ENCODE data around the gene NAT14.

DNA sequence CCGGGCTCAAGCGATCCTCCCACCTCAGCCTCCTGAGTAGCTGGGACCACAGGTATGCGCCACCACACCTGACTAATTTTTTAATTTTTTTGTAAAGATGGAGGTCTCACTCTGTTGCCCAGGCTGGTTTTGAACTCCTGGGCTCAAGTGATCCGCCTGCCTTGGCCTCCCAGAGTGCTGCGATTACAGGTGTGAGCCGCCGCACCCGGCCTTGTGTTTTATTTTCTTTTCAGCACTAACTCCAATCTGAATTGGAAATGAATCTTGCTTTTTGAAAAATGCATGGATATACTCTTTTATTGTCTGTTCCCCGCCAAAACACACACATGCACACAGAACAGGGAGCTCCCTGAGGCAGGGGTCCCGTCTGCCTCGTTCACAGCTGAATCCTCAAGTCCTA lies 22.3 kb upstream of the NAT14 start:
- no peak for TF ChIP-seq POLR2A (IDR thresholded peaks at IDR 0.05; ENCODE audit: low read length)
- TF ChIP-seq, protein P1, sequence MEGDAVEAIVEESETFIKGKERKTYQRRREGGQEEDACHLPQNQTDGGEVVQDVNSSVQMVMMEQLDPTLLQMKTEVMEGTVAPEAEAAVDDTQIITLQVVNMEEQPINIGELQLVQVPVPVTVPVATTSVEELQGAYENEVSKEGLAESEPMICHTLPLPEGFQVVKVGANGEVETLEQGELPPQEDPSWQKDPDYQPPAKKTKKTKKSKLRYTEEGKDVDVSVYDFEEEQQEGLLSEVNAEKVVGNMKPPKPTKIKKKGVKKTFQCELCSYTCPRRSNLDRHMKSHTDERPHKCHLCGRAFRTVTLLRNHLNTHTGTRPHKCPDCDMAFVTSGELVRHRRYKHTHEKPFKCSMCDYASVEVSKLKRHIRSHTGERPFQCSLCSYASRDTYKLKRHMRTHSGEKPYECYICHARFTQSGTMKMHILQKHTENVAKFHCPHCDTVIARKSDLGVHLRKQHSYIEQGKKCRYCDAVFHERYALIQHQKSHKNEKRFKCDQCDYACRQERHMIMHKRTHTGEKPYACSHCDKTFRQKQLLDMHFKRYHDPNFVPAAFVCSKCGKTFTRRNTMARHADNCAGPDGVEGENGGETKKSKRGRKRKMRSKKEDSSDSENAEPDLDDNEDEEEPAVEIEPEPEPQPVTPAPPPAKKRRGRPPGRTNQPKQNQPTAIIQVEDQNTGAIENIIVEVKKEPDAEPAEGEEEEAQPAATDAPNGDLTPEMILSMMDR (IDR thresholded peaks at IDR 0.05), result no peak
- no peak for TF ChIP-seq SREBF2 (IDR thresholded peaks at IDR 0.05)
- TF ChIP-seq, protein P2, sequence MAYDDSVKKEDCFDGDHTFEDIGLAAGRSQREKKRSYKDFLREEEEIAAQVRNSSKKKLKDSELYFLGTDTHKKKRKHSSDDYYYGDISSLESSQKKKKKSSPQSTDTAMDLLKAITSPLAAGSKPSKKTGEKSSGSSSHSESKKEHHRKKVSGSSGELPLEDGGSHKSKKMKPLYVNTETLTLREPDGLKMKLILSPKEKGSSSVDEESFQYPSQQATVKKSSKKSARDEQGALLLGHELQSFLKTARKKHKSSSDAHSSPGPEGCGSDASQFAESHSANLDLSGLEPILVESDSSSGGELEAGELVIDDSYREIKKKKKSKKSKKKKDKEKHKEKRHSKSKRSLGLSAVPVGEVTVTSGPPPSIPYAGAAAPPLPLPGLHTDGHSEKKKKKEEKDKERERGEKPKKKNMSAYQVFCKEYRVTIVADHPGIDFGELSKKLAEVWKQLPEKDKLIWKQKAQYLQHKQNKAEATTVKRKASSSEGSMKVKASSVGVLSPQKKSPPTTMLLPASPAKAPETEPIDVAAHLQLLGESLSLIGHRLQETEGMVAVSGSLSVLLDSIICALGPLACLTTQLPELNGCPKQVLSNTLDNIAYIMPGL (CRISPR knock-in tag; IDR thresholded peaks at IDR 0.05; ENCODE audit: borderline replicate concordance), result no peak
- TF ChIP-seq, protein P3, sequence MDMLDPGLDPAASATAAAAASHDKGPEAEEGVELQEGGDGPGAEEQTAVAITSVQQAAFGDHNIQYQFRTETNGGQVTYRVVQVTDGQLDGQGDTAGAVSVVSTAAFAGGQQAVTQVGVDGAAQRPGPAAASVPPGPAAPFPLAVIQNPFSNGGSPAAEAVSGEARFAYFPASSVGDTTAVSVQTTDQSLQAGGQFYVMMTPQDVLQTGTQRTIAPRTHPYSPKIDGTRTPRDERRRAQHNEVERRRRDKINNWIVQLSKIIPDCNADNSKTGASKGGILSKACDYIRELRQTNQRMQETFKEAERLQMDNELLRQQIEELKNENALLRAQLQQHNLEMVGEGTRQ (IDR thresholded peaks at IDR 0.05), result no peak
- TF ChIP-seq, protein P4, sequence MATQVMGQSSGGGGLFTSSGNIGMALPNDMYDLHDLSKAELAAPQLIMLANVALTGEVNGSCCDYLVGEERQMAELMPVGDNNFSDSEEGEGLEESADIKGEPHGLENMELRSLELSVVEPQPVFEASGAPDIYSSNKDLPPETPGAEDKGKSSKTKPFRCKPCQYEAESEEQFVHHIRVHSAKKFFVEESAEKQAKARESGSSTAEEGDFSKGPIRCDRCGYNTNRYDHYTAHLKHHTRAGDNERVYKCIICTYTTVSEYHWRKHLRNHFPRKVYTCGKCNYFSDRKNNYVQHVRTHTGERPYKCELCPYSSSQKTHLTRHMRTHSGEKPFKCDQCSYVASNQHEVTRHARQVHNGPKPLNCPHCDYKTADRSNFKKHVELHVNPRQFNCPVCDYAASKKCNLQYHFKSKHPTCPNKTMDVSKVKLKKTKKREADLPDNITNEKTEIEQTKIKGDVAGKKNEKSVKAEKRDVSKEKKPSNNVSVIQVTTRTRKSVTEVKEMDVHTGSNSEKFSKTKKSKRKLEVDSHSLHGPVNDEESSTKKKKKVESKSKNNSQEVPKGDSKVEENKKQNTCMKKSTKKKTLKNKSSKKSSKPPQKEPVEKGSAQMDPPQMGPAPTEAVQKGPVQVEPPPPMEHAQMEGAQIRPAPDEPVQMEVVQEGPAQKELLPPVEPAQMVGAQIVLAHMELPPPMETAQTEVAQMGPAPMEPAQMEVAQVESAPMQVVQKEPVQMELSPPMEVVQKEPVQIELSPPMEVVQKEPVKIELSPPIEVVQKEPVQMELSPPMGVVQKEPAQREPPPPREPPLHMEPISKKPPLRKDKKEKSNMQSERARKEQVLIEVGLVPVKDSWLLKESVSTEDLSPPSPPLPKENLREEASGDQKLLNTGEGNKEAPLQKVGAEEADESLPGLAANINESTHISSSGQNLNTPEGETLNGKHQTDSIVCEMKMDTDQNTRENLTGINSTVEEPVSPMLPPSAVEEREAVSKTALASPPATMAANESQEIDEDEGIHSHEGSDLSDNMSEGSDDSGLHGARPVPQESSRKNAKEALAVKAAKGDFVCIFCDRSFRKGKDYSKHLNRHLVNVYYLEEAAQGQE (IDR thresholded peaks at IDR 0.05), result no peak
- no peak for TF ChIP-seq CHD4 (IDR thresholded peaks at IDR 0.05; ENCODE audit: borderline replicate concordance)
- no peak for TF ChIP-seq EP300 (IDR thresholded peaks at IDR 0.05)
- no peak for TF ChIP-seq RAD21 (conservative IDR thresholded peaks at IDR 0.05 in 1 of 2, IDR thresholded peaks at IDR 0.05 in 1 of 2)
- no peak for TF ChIP-seq MAFK (IDR thresholded peaks at IDR 0.05; ENCODE audit: partially characterized antibody)
